ENCODE results near the gene FRS3. TPM values are rescaled to one million over a fixed set of nuclear protein-coding genes. Genes with fewer than 3 reads are reported as not detected.

Gene FRS3
- total RNA-seq, 1 experiment from 2014 or later, result 3.0 TPM

GRCh38 chr6:41822021-41822420, 42.3 kb upstream of the FRS3 start:
- no TSS peak for BruUV-seq (replicated peaks)
- H3K4me1 ChIP-seq (ENCODE audit: control insufficient read depth, insufficient read depth, low read length), result no peaks in the 10 kb centered on the region
- no peaks in the 10 kb centered on the region for H3K9me3 ChIP-seq (ENCODE audit: control insufficient read depth, insufficient read depth, low read depth, low read length)
- H3K27ac ChIP-seq (ENCODE audit: low read length), result no peak overlapping the region
- no peak overlapping the region for H3K4me3 ChIP-seq (ENCODE audit: low read depth in 2 of 2, low read length in 2 of 2)
- no peak for TF ChIP-seq TCF7L2 (IDR thresholded peaks at IDR 0.05; ENCODE audit: low read depth, low read length)
- no peak for TF ChIP-seq SIN3A (IDR thresholded peaks at IDR 0.05; ENCODE audit: borderline replicate concordance, insufficient read depth, low read depth, low read length)
- no peak for TF ChIP-seq REST (IDR thresholded peaks at IDR 0.05; ENCODE audit: insufficient read depth in 1 of 2, low read depth in 2 of 2, low read length in 1 of 2)
- no peak for TF ChIP-seq CTCF (IDR thresholded peaks at IDR 0.05)
- no peak for TF ChIP-seq POLR2AphosphoS5 (IDR thresholded peaks at IDR 0.05; ENCODE audit: low read depth, low read length)
- intact Hi-C loops (cut with micrococcal nuclease; ENCODE audit: unreplicated experiment) (no loop called here), in situ Hi-C loops (cut with HindIII; ENCODE audit: low pct_unique_long_range_greater_than_20kb, low sequenced_read_pairs) (no loop called here)
- no peaks in the 10 kb centered on the region for H3K27me3 ChIP-seq (ENCODE audit: control insufficient read depth, insufficient read depth, low read length)
- ATAC-seq (no peak), DNase-seq (ENCODE audit: low read depth, low spot score) (no peak)
- no peaks in the 10 kb centered on the region for H3K36me3 ChIP-seq (ENCODE audit: control insufficient read depth, insufficient read depth, low read length)
- ChIA-PET POLR2A (no interaction called here), CTCF (no interaction called here)

- Histone ChIP-seq H3K4me1 (ENCODE audit: control insufficient read depth, insufficient read depth, low read length) (no peaks in the 10 kb centered on the region), H3K9me3 (ENCODE audit: control insufficient read depth, insufficient read depth, low read depth, low read length) (no peaks in the 10 kb centered on the region), H3K27ac (ENCODE audit: low read length) (no peak overlapping the region), H3K36me3 (ENCODE audit: control insufficient read depth, insufficient read depth, low read length) (no peaks in the 10 kb centered on the region), H3K4me3 (ENCODE audit: low read depth in 2 of 2, low read length in 2 of 2) (no peak overlapping the region), H3K27me3 (ENCODE audit: control insufficient read depth, insufficient read depth, low read length) (no peaks in the 10 kb centered on the region)
- intact Hi-C loops (cut with micrococcal nuclease; ENCODE audit: unreplicated experiment) (no loop called here), in situ Hi-C loops (cut with HindIII; ENCODE audit: low pct_unique_long_range_greater_than_20kb, low sequenced_read_pairs) (no loop called here)
- ChIA-PET POLR2A (no interaction called here), CTCF (no interaction called here)
- no peak for DNase-seq (ENCODE audit: low read depth, low spot score)
- no TSS peak for BruUV-seq (replicated peaks)
- no peak for ATAC-seq
- TF ChIP-seq SIN3A (IDR thresholded peaks at IDR 0.05; ENCODE audit: borderline replicate concordance, insufficient read depth, low read depth, low read length), result no peak
- no peak for TF ChIP-seq REST (IDR thresholded peaks at IDR 0.05; ENCODE audit: insufficient read depth in 1 of 2, low read depth in 2 of 2, low read length in 1 of 2)
- TF ChIP-seq CTCF (IDR thresholded peaks at IDR 0.05), result no peak
- TF ChIP-seq TCF7L2 (IDR thresholded peaks at IDR 0.05; ENCODE audit: low read depth, low read length), result no peak
- no peak for TF ChIP-seq POLR2AphosphoS5 (IDR thresholded peaks at IDR 0.05; ENCODE audit: low read depth, low read length)
Observed at GRCh38 chr6:41821266-41821665, 41.6 kb upstream of the FRS3 start.
